IMR-90 (cell line): ENCODE results near the gene GBF1. TPM values are rescaled to one million over a fixed set of nuclear protein-coding genes. Genes with fewer than 3 reads are reported as not detected.

Source experiments
- ATAC-seq: fragments of 200-7000 bp; cut with Tn5 transposase; 2 replicates; pipeline ENCODE4 v1.9.1; 2020; ENCODE audit warnings: low read depth, mild to moderate bottlenecking, moderate library complexity
- BruUV-seq: library from RNA; stranded (reverse); fragments of 400-500 nt; replicated peaks from 2 replicates; lab custom pipeline; 2021; lab: Mats Ljungman, UMichigan
- CTCF ChIA-PET: fragments of 300-600 bp; formaldehyde crosslinking; extraction: SDS; loops from one replicate; lab custom pipeline; 2021; ENCODE audit warnings: antibody characterized with exemption; lab: Yijun Ruan, JAX
- POLR2A ChIA-PET: fragments of 300-600 bp; sonication (Branson Sonifier 250); formaldehyde crosslinking; loops from one replicate; lab custom pipeline; 2022; ENCODE audit warnings: antibody characterized with exemption; ENCODE audit not compliant: unreplicated experiment; lab: Charles Lee
- DNase-seq: peaks from one replicate; pipeline ENCODE4 v3.0.0; 2013
- H2AFZ ChIP-seq: replicated peaks from 2 replicates; pipeline ENCODE3; 2013; ENCODE audit warnings: low read length, mild to moderate bottlenecking; ENCODE audit not compliant: poor library complexity
- H2AK5ac ChIP-seq: 2 replicates; pipeline ENCODE4 v1.6.1; 2013; ENCODE audit warnings: low read depth, low read length, inconsistent platforms
- H2AK9ac ChIP-seq: replicated peaks from 2 replicates; pipeline ENCODE3; 2013; ENCODE audit warnings: mild to moderate bottlenecking, low read depth, low read length, moderate library complexity; ENCODE audit not compliant: poor library complexity
- H2BK120ac ChIP-seq: 2 replicates; pipeline ENCODE4 v1.6.1; 2013; ENCODE audit warnings: low read depth, low read length, inconsistent platforms
- H2BK15ac ChIP-seq: 3 replicates; pipeline ENCODE4 v1.6.1; 2013; ENCODE audit warnings: low read depth, low read length, inconsistent platforms
- H2BK20ac ChIP-seq: 2 replicates; pipeline ENCODE4 v1.6.1; 2013; ENCODE audit warnings: low read depth, mild to moderate bottlenecking, inconsistent platforms, low read length, moderate library complexity
- H2BK5ac ChIP-seq: 2 replicates; pipeline ENCODE4 v1.6.1; 2013; ENCODE audit warnings: mild to moderate bottlenecking, low read depth, low read length, inconsistent platforms; ENCODE audit not compliant: poor library complexity, severe bottlenecking
- H3K14ac ChIP-seq: replicated peaks from 2 replicates; pipeline ENCODE4 v1.6.1; 2013; ENCODE audit warnings: low read depth, low read length, inconsistent platforms
- H3K18ac ChIP-seq: 2 replicates; pipeline ENCODE4 v1.6.1; 2013; ENCODE audit warnings: low read depth, low read length, control low read depth
- H3K23ac ChIP-seq: 2 replicates; pipeline ENCODE4 v1.6.1; 2013; ENCODE audit warnings: low read depth, low read length, inconsistent platforms
- H3K27ac ChIP-seq: 2 replicates; pipeline ENCODE4 v1.5.1; 2013; ENCODE audit warnings: mild to moderate bottlenecking, control low read depth, low read length; ENCODE audit not compliant: insufficient read depth
- H3K27me3 ChIP-seq: 2 replicates; pipeline ENCODE4 v1.6.1; 2013; ENCODE audit warnings: low read length; ENCODE audit not compliant: control insufficient read depth, insufficient read depth
- H3K36me3 ChIP-seq: 2 replicates; pipeline ENCODE4 v1.6.1; 2013; ENCODE audit warnings: low read length, mixed read lengths; ENCODE audit not compliant: control insufficient read depth, insufficient read depth
- H3K4ac ChIP-seq: 2 replicates; pipeline ENCODE4 v1.6.1; 2013; ENCODE audit warnings: low read depth, low read length, inconsistent platforms
- H3K4me1 ChIP-seq: 2 replicates; pipeline ENCODE4 v1.6.1; 2013; ENCODE audit warnings: low read length, mixed read lengths; ENCODE audit not compliant: control insufficient read depth, insufficient read depth
- H3K4me2 ChIP-seq: 2 replicates; pipeline ENCODE4 v1.6.1; 2013; ENCODE audit warnings: low read depth, mild to moderate bottlenecking, control low read depth, low read length, moderate library complexity
- H3K4me3 ChIP-seq: 2 replicates; pipeline ENCODE4 v1.5.1; 2013; ENCODE audit warnings: low read depth, mild to moderate bottlenecking, control low read depth, low read length, moderate library complexity; ENCODE audit not compliant: insufficient read depth
- H3K56ac ChIP-seq: 2 replicates; pipeline ENCODE4 v1.6.1; 2013; ENCODE audit warnings: low read length, inconsistent platforms; ENCODE audit not compliant: insufficient read depth; ENCODE audit errors: extremely low read depth
- H3K79me1 ChIP-seq, 2 experiments: 2 replicates each; pipeline ENCODE4 v1.6.1; 2013; ENCODE audit warnings: low read length in 2 of 2, inconsistent platforms in 1 of 2, low read depth in 1 of 2
- H3K9ac ChIP-seq: 2 replicates; pipeline ENCODE4 v1.6.1; 2013; ENCODE audit warnings: low read depth, low read length, control low read depth
- H3K9me1 ChIP-seq: 2 replicates; pipeline ENCODE4 v1.6.1; 2013; ENCODE audit warnings: low read length, inconsistent platforms; ENCODE audit not compliant: insufficient read depth
- H3K9me3 ChIP-seq: 2 replicates; pipeline ENCODE4 v1.6.1; 2013; ENCODE audit warnings: low read length; ENCODE audit not compliant: control insufficient read depth, insufficient read depth
- H4K20me1 ChIP-seq: 2 replicates; pipeline ENCODE4 v1.6.1; 2013; ENCODE audit warnings: low read length, inconsistent platforms; ENCODE audit not compliant: insufficient read depth
- H4K5ac ChIP-seq: 2 replicates; pipeline ENCODE4 v1.6.1; 2013; ENCODE audit warnings: mild to moderate bottlenecking, low read depth, low read length, control low read depth
- H4K8ac ChIP-seq, 2 experiments: 2 replicates each; pipeline ENCODE4 v1.6.1; 2013; ENCODE audit warnings: low read depth in 2 of 2, low read length in 2 of 2, control low read depth in 1 of 2, inconsistent platforms in 1 of 2
- H4K91ac ChIP-seq: 2 replicates; pipeline ENCODE4 v1.6.1; 2013; ENCODE audit warnings: low read depth, low read length, inconsistent platforms; ENCODE audit not compliant: insufficient read depth
- BHLHE40 ChIP-seq: fragments of 150-350 bp; IDR thresholded peaks from 2 replicates; pipeline ENCODE4 v1.6.1; 2016; ENCODE audit warnings: mild to moderate bottlenecking, low read depth, low read length
- CEBPB ChIP-seq: IDR thresholded peaks from 2 replicates; pipeline ENCODE4 v1.6.1; 2012; ENCODE audit warnings: low read depth, low read length, improper control_type of control experiment
- CHD1 ChIP-seq: IDR thresholded peaks from 2 replicates; pipeline ENCODE4 v1.6.1; 2012; ENCODE audit warnings: low read depth, low read length, improper control_type of control experiment
- FOS ChIP-seq: fragments of 150-350 bp; IDR thresholded peaks from 2 replicates; pipeline ENCODE4 v1.6.1; 2016; ENCODE audit warnings: low read depth, low read length
- MAFK ChIP-seq: IDR thresholded peaks from 2 replicates; pipeline ENCODE4 v1.6.1; 2012; ENCODE audit warnings: low read depth, low read length, improper control_type of control experiment
- MAZ ChIP-seq: IDR thresholded peaks from 2 replicates; pipeline ENCODE4 v1.6.1; 2012; ENCODE audit warnings: low read depth, mild to moderate bottlenecking, low read length, improper control_type of control experiment, moderate library complexity, borderline replicate concordance
- MXI1 ChIP-seq: IDR thresholded peaks from 2 replicates; pipeline ENCODE4 v1.6.1; 2012; ENCODE audit warnings: low read depth, mild to moderate bottlenecking, low read length, moderate library complexity, borderline replicate concordance
- NFE2L2 ChIP-seq: fragments of 150-350 bp; IDR thresholded peaks from 2 replicates; pipeline ENCODE4 v1.6.1; 2016; ENCODE audit warnings: low read depth, mild to moderate bottlenecking, low read length
- POLR2A ChIP-seq: IDR thresholded peaks from 2 replicates; pipeline ENCODE4 v1.6.1; 2012; ENCODE audit warnings: mild to moderate bottlenecking, low read depth, low read length
- RAD21 ChIP-seq: IDR thresholded peaks from 2 replicates; pipeline ENCODE4 v1.6.1; 2012; ENCODE audit warnings: low read length, improper control_type of control experiment
- RCOR1 ChIP-seq: IDR thresholded peaks from 2 replicates; pipeline ENCODE4 v1.6.1; 2012; ENCODE audit warnings: mild to moderate bottlenecking, low read length, improper control_type of control experiment; ENCODE audit not compliant: insufficient replicate concordance
- RFX5 ChIP-seq: IDR thresholded peaks from 2 replicates; pipeline ENCODE4 v1.8.0; 2012; ENCODE audit warnings: low read depth, mild to moderate bottlenecking, low read length, moderate library complexity
- SMC3 ChIP-seq: fragments of 150-350 bp; IDR thresholded peaks from 2 replicates; pipeline ENCODE4 v1.6.1; 2016; ENCODE audit warnings: low read depth, mild to moderate bottlenecking, antibody characterized with exemption, low read length, moderate library complexity
- WGBS, 2 experiments: methylation state at CpG; one replicate each; pipeline versions ENCODE4 v1.1.5 to v1.1.7; 2013; ENCODE audit warnings: missing lambda C conversion rate in 2 of 2; ENCODE audit not compliant: insufficient read length in 1 of 2; ENCODE audit errors: extremely low coverage in 2 of 2; 5-methylcytosine and 5-hydroxymethylcytosine counted together
- dilution Hi-C: fragments of 300-500 bp; cut with HindIII; formaldehyde crosslinking; loops from one replicate; pipeline ENCODE4 v1.14.3; 2018; ENCODE audit warnings: low sequenced_read_pairs; ENCODE audit not compliant: unreplicated experiment
- in situ Hi-C: fragments of 300-500 bp; cut with MboI; formaldehyde crosslinking; loops from 3 replicates; pipeline ENCODE4 v1.14.3; 2019; ENCODE audit warnings: low sequenced_read_pairs, inconsistent platforms, mixed read lengths
- intact Hi-C: fragments of 100-400 bp; cut with micrococcal nuclease; formaldehyde crosslinking; loops from 2 replicates; pipeline ENCODE4 v1.10.0; 2022
- polyA plus RNA-seq, 3 experiments: library from polyadenylated mRNA; depleted of rRNA; stranded (reverse); fragments of >200 nt; gene quantifications; 2 replicates each; pipeline ENCODE4 v1.2.3, GENCODE V29; 2012; ENCODE audit warnings: low replicate concordance in 1 of 3
- total RNA-seq: library from RNA; depleted of rRNA; stranded (reverse); fragments of >200 nt; gene quantifications from 2 replicates; pipeline ENCODE4 v1.2.3, GENCODE V29; 2012
- TF ChIP-seq, protein P1 (sequence below): fragments of 150-350 bp; IDR thresholded peaks from 2 replicates; pipeline ENCODE4 v1.6.1; 2017; ENCODE audit warnings: mild to moderate bottlenecking, antibody characterized with exemption, low read length, low read depth
- TF ChIP-seq, protein P2 (sequence below): fragments of 150-350 bp; IDR thresholded peaks from 2 replicates; pipeline ENCODE4 v1.6.1; 2016; ENCODE audit warnings: low read depth, mild to moderate bottlenecking, low read length, moderate library complexity, borderline replicate concordance
- TF ChIP-seq, protein P3 (sequence below): conservative IDR thresholded peaks from 2 replicates; pipeline ENCODE4 v1.5.1; 2012; ENCODE audit warnings: mild to moderate bottlenecking, low read depth, low read length, improper control_type of control experiment

GBF1 gene
- total and polyA plus RNA-seq, 2 of the 4 experiments (the other 2 are of a cell fraction) = 38.7 to 40.1 TPM

DNA sequence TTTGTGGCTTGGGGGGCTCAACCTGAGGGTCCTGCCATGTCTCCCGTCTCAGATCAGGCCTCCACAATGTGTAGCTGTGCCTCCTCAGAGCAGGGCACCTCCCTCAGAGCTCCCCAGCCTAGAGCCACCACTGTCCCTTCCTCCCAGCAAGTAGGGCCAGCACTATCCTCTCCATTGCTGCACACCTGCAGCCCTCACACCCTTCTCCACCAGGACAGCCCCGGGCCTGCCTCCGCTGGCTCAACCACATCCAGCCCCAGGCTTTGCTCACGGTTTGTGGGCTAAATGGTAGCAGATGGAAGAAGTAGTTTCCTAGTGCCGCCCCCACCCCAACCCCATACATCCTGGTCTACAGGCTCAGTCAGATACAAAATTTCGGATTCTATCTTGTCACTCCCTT lies 160.3 kb downstream of the GBF1 start:
- no peak overlapping the region for H2BK5ac ChIP-seq
- no TSS peak for BruUV-seq
- no peak overlapping the region for H2AK9ac ChIP-seq
- WGBS, 2 experiments = no CpG with 5 or more reads among the region's 6 CpGs
- no peak overlapping the region for H2BK20ac ChIP-seq
- H4K20me1 ChIP-seq = peaks cover 6% of the 10 kb centered on the region
- no peak overlapping the region for H3K56ac ChIP-seq
- H2BK15ac ChIP-seq = no peak overlapping the region
- peaks cover 11% of the 10 kb centered on the region; the same call in 1 of the 2 replicates for H3K9me1 ChIP-seq
- H4K91ac ChIP-seq = no peak overlapping the region
- no peaks in the 10 kb centered on the region for H3K9me3 ChIP-seq
- in situ Hi-C loops (no loop called here), intact Hi-C loops (no loop called here), dilution Hi-C loops (no loop called here)
- no peak overlapping the region for H3K4ac ChIP-seq
- H3K4me1 ChIP-seq = peaks cover 14% of the 10 kb centered on the region
- H3K23ac ChIP-seq = no peak overlapping the region
- no peak overlapping the region for H3K4me3 ChIP-seq
- H3K27ac ChIP-seq = no peak overlapping the region
- CTCF ChIA-PET = no interaction called here
- ATAC-seq = no peak
- H3K18ac ChIP-seq = no peak overlapping the region
- no peak overlapping the region for H2AFZ ChIP-seq
- H3K36me3 ChIP-seq = peaks cover 19% of the 10 kb centered on the region
- no peak overlapping the region for H2BK120ac ChIP-seq
- H4K5ac ChIP-seq = no peak overlapping the region
- no peak overlapping the region for H4K8ac ChIP-seq
- no peak overlapping the region for H3K9ac ChIP-seq
- TF ChIP-seq, protein P1, sequence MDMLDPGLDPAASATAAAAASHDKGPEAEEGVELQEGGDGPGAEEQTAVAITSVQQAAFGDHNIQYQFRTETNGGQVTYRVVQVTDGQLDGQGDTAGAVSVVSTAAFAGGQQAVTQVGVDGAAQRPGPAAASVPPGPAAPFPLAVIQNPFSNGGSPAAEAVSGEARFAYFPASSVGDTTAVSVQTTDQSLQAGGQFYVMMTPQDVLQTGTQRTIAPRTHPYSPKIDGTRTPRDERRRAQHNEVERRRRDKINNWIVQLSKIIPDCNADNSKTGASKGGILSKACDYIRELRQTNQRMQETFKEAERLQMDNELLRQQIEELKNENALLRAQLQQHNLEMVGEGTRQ = no peak
- no peak for TF ChIP-seq MXI1
- no peak for TF ChIP-seq SMC3
- no peak for TF ChIP-seq POLR2A
- TF ChIP-seq BHLHE40 = no peak
- TF ChIP-seq RCOR1 = no peak
- no peak for TF ChIP-seq CHD1
- TF ChIP-seq RFX5 = no peak
- TF ChIP-seq CEBPB = no peak
- no peak for TF ChIP-seq RAD21
- TF ChIP-seq MAFK = no peak
- TF ChIP-seq MAZ = no peak
- TF ChIP-seq, protein P2, sequence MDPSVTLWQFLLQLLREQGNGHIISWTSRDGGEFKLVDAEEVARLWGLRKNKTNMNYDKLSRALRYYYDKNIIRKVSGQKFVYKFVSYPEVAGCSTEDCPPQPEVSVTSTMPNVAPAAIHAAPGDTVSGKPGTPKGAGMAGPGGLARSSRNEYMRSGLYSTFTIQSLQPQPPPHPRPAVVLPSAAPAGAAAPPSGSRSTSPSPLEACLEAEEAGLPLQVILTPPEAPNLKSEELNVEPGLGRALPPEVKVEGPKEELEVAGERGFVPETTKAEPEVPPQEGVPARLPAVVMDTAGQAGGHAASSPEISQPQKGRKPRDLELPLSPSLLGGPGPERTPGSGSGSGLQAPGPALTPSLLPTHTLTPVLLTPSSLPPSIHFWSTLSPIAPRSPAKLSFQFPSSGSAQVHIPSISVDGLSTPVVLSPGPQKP = no peak
- TF ChIP-seq, protein P3, sequence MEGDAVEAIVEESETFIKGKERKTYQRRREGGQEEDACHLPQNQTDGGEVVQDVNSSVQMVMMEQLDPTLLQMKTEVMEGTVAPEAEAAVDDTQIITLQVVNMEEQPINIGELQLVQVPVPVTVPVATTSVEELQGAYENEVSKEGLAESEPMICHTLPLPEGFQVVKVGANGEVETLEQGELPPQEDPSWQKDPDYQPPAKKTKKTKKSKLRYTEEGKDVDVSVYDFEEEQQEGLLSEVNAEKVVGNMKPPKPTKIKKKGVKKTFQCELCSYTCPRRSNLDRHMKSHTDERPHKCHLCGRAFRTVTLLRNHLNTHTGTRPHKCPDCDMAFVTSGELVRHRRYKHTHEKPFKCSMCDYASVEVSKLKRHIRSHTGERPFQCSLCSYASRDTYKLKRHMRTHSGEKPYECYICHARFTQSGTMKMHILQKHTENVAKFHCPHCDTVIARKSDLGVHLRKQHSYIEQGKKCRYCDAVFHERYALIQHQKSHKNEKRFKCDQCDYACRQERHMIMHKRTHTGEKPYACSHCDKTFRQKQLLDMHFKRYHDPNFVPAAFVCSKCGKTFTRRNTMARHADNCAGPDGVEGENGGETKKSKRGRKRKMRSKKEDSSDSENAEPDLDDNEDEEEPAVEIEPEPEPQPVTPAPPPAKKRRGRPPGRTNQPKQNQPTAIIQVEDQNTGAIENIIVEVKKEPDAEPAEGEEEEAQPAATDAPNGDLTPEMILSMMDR = no peak
- no peak for TF ChIP-seq FOS
- no peak for TF ChIP-seq NFE2L2
- no peak for DNase-seq
- H2AK5ac ChIP-seq = no peak overlapping the region
- POLR2A ChIA-PET = interaction anchor here (1.0 kb wide), 1 partner anchor 10 kb away, joined by 3 read pairs; the partner anchor contains the start of gene NFKB2
- H3K4me2 ChIP-seq = no peak overlapping the region
- H3K27me3 ChIP-seq = peaks cover 17% of the 10 kb centered on the region; the same call in 1 of the 2 replicates
- H3K14ac ChIP-seq = no peak overlapping the region
- H3K79me1 ChIP-seq = peaks cover 4 to 5% of the 10 kb centered on the region in 2 experiments; a peak in 3 of 4 replicates
